PC-3 (cell line): ENCODE measurements around the gene SCN2B. TPM values are rescaled to one million over a fixed set of nuclear protein-coding genes. Genes with fewer than 3 reads are reported as not detected.

Experiments
- ATAC-seq: fragments of 200-7000 bp; cut with Tn5 transposase; 2 replicates; pipeline ENCODE4 v1.9.1; 2020; ENCODE audit warnings: mild to moderate bottlenecking, moderate library complexity
- BruUV-seq: library from RNA; stranded (reverse); fragments of 400-500 nt; replicated peaks from 2 replicates; lab custom pipeline; 2021; lab: Mats Ljungman, UMichigan
- CTCF ChIA-PET: fragments of 300-600 bp; sonication (Branson Sonifier 250); formaldehyde crosslinking; loops from one replicate; lab custom pipeline; 2022; ENCODE audit warnings: antibody characterized with exemption; lab: Charles Lee
- POLR2A ChIA-PET: fragments of 300-600 bp; sonication (Branson Sonifier 250); formaldehyde crosslinking; loops from one replicate; lab custom pipeline; 2022; ENCODE audit warnings: antibody characterized with exemption; ENCODE audit not compliant: unreplicated experiment; lab: Charles Lee
- DNase-seq: peaks from one replicate; pipeline ENCODE4 v3.0.0-alpha.2; 2015
- H2AFZ ChIP-seq: fragments of 300-600 bp; sonication (generic); 2 replicates; pipeline ENCODE4 v1.6.0; 2016; ENCODE audit warnings: antibody characterized with exemption, low read length
- H3F3A ChIP-seq: fragments of 300-600 bp; sonication (generic); one replicate; pipeline ENCODE4 v1.6.0; 2017; ENCODE audit warnings: antibody characterized with exemption, low read length, control low read depth, mild to moderate bottlenecking; ENCODE audit not compliant: unreplicated experiment
- H3K27ac ChIP-seq: fragments of 300-600 bp; sonication (generic); 2 replicates; pipeline ENCODE4 v1.5.1; 2016; ENCODE audit warnings: mild to moderate bottlenecking, low read length
- H3K27me3 ChIP-seq: fragments of 300-600 bp; sonication (generic); 2 replicates; pipeline ENCODE4 v1.6.1; 2016; ENCODE audit warnings: low read length, mixed read lengths
- H3K36me3 ChIP-seq: fragments of 300-600 bp; sonication (generic); 2 replicates; pipeline ENCODE4 v1.6.1; 2016; ENCODE audit warnings: low read depth, mixed run types, low read length, mixed read lengths
- H3K4me1 ChIP-seq: fragments of 300-600 bp; sonication (generic); 2 replicates; pipeline ENCODE4 v1.5.1; 2016; ENCODE audit warnings: low read length; ENCODE audit not compliant: insufficient read depth
- H3K4me2 ChIP-seq: fragments of 300-600 bp; sonication (generic); 2 replicates; pipeline ENCODE4 v1.6.0; 2016; ENCODE audit warnings: low read length
- H3K4me3 ChIP-seq: fragments of 300-600 bp; sonication (generic); 2 replicates; pipeline ENCODE4 v1.5.1; 2016; ENCODE audit warnings: mild to moderate bottlenecking, low read length, mixed read lengths
- H3K79me2 ChIP-seq: fragments of 300-600 bp; sonication (generic); 2 replicates; pipeline ENCODE4 v1.6.1; 2017; ENCODE audit warnings: low read length, mixed read lengths
- H3K9ac ChIP-seq: fragments of 300-600 bp; sonication (generic); 2 replicates; pipeline ENCODE4 v1.6.0; 2016; ENCODE audit warnings: mild to moderate bottlenecking, low read length
- H3K9me2 ChIP-seq: fragments of 300-600 bp; sonication (generic); replicated peaks from 2 replicates; pipeline ENCODE4 v1.6.1; 2016; ENCODE audit warnings: mixed run types, low read length, mixed read lengths
- H3K9me3 ChIP-seq: fragments of 300-600 bp; sonication (generic); 2 replicates; pipeline ENCODE4 v1.6.1; 2016; ENCODE audit warnings: low read length, mixed read lengths
- H4K20me1 ChIP-seq: fragments of 300-600 bp; sonication (generic); 2 replicates; pipeline ENCODE4 v1.6.1; 2016; ENCODE audit warnings: low read length, mixed read lengths
- CTCF ChIP-seq: fragments of 300-600 bp; sonication (generic); conservative IDR thresholded peaks from 2 replicates; pipeline ENCODE4 v1.5.1; 2017; ENCODE audit warnings: antibody characterized with exemption, low read depth, mild to moderate bottlenecking, low read length
- EZH2 ChIP-seq: fragments of 300-600 bp; sonication (generic); IDR thresholded peaks from one replicate; pipeline ENCODE4 v1.6.1; 2017; ENCODE audit warnings: antibody characterized with exemption, mild to moderate bottlenecking, low read length; ENCODE audit not compliant: unreplicated experiment
- EZH2phosphoT487 ChIP-seq: fragments of 300-600 bp; sonication (generic); IDR thresholded peaks from 2 replicates; pipeline ENCODE4 v1.6.1; 2018; ENCODE audit warnings: mild to moderate bottlenecking, antibody characterized with exemption, low read length, borderline replicate concordance
- intact Hi-C: fragments of 100-400 bp; cut with micrococcal nuclease; formaldehyde crosslinking; loops from 2 replicates; pipeline ENCODE4 v1.9.0; 2023
- total RNA-seq: library from RNA; depleted of rRNA; stranded (reverse); fragments of >200 nt; gene quantifications from 2 replicates; pipeline ENCODE4 v1.2.3, GENCODE V29; 2014

Gene SCN2B
- total RNA-seq, 1 experiment from 2014 or later, result not detected

- Histone ChIP-seq H2AFZ (no peak overlapping the region), H3K4me3 (no peak overlapping the region), H3K27ac (no peak overlapping the region), H3K79me2 (no peaks in the 10 kb centered on the region), H4K20me1 (no peaks in the 10 kb centered on the region), H3F3A (no peaks in the 10 kb centered on the region), H3K9me3 (no peaks in the 10 kb centered on the region), H3K9me2 (no peaks in the 10 kb centered on the region), H3K9ac (no peak overlapping the region), H3K36me3 (no peaks in the 10 kb centered on the region), H3K4me2 (no peak overlapping the region), H3K27me3 (no peaks in the 10 kb centered on the region), H3K4me1 (no peaks in the 10 kb centered on the region)
- no peak for ATAC-seq
- ChIA-PET POLR2A (no interaction called here), CTCF (no interaction called here)
- no peak for DNase-seq
- TF ChIP-seq EZH2, result no peak
- TF ChIP-seq EZH2phosphoT487, result no peak
- no peak for TF ChIP-seq CTCF
- intact Hi-C loops, result no loop called here
- BruUV-seq, result no TSS peak
These were observed 45.0 kb upstream of the SCN2B start for GRCh38 chr11:118221419-118221818.

- ATAC-seq (no peak), DNase-seq (no peak)
- H3K4me3 ChIP-seq, result no peak overlapping the region
- no TSS peak for BruUV-seq
- CTCF ChIA-PET, result no interaction called here
- no peaks in the 10 kb centered on the region for H3K9me3 ChIP-seq
- H3K79me2 ChIP-seq, result no peaks in the 10 kb centered on the region
- no peak overlapping the region for H3K9ac ChIP-seq
- H3K4me2 ChIP-seq, result no peak overlapping the region
- H2AFZ ChIP-seq, result no peak overlapping the region
- H3K9me2 ChIP-seq, result no peaks in the 10 kb centered on the region
- POLR2A ChIA-PET, result interaction anchor here (0.6 kb wide), 1 partner anchor 34 kb away, joined by 4 read pairs; no protein-coding TSS in a partner anchor
- no peaks in the 10 kb centered on the region for H3K4me1 ChIP-seq
- no peaks in the 10 kb centered on the region for H4K20me1 ChIP-seq
- no peak for TF ChIP-seq CTCF
- no peak for TF ChIP-seq EZH2
- TF ChIP-seq EZH2phosphoT487, result no peak
- no peak overlapping the region for H3K27ac ChIP-seq
- H3F3A ChIP-seq, result no peaks in the 10 kb centered on the region
- intact Hi-C loops, result no loop called here
- no peaks in the 10 kb centered on the region for H3K36me3 ChIP-seq
- no peaks in the 10 kb centered on the region for H3K27me3 ChIP-seq
These were observed 43.3 kb upstream of the SCN2B start for GRCh38 chr11:118219732-118220131.

- no TSS peak for BruUV-seq
- Histone ChIP-seq H3K4me3 (no peak overlapping the region), H3K4me1 (no peaks in the 10 kb centered on the region), H3F3A (no peaks in the 10 kb centered on the region), H3K27me3 (no peaks in the 10 kb centered on the region), H4K20me1 (no peaks in the 10 kb centered on the region), H3K9me2 (no peaks in the 10 kb centered on the region), H3K9me3 (no peaks in the 10 kb centered on the region), H3K27ac (no peak overlapping the region), H3K4me2 (no peak overlapping the region), H2AFZ (no peak overlapping the region), H3K36me3 (no peaks in the 10 kb centered on the region), H3K79me2 (no peaks in the 10 kb centered on the region), H3K9ac (no peak overlapping the region)
- no peak for DNase-seq
- intact Hi-C loops, result no loop called here
- no peak for ATAC-seq
- TF ChIP-seq CTCF (no peak), EZH2phosphoT487 (no peak), EZH2 (no peak)
- ChIA-PET POLR2A (no interaction called here), CTCF (no interaction called here)
These were observed 42.8 kb upstream of the SCN2B start for GRCh38 chr11:118219244-118219643.
